GM20000 (cell line): ENCODE data around the gene VIPR2.
"Not testable (repeated sequence)": the region's sequence is repeated elsewhere in the genome, so short reads cannot be mapped to it uniquely, and the experiment has no call there.

Experiments
- DNase-seq: peaks from one replicate; pipeline ENCODE4 v3.0.0; 2012; ENCODE audit warnings: low spot score
- TF ChIP-seq, protein P1 (sequence below): IDR thresholded peaks from 2 replicates; pipeline ENCODE4 v1.5.1; 2012; ENCODE audit warnings: mild to moderate bottlenecking, control low read depth; ENCODE audit errors: extremely low read depth, missing control alignments

Gene VIPR2

DNA sequence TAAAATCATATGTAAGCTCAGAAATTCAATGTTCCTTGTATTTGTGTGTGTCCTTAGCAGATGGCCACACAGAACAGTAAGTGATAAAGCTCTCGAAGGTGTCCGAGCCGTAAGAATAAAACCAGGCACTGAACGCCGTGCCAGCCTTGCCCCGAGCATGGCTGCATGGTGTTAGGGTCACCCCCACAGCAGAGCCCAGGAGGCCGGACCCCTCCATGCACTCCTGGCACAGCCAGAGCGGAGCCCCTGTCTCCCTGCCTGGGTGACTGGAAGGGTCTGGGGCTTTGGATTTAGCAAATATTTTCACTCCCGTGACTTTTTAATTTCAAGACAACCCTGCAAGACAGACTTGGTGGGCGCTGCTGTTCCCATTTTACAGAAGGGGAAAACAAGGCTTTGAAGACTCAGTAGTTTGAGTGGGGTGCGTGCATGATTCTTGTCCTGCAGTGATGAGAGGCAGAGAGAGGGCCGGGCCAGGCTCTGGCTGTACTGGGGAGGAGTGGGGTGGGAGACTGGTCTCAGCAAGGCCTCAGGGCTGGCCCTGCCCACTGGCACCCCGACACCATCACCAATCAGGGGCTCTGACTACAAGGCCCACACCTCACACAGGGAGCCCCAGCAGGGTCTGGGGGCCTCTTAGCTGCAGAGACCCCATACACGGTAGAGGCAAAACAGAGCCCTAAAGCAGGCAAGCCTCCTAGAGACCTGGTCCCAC, 39.4 kb downstream of the VIPR2 start:
- no peak for DNase-seq
- TF ChIP-seq, protein P1, sequence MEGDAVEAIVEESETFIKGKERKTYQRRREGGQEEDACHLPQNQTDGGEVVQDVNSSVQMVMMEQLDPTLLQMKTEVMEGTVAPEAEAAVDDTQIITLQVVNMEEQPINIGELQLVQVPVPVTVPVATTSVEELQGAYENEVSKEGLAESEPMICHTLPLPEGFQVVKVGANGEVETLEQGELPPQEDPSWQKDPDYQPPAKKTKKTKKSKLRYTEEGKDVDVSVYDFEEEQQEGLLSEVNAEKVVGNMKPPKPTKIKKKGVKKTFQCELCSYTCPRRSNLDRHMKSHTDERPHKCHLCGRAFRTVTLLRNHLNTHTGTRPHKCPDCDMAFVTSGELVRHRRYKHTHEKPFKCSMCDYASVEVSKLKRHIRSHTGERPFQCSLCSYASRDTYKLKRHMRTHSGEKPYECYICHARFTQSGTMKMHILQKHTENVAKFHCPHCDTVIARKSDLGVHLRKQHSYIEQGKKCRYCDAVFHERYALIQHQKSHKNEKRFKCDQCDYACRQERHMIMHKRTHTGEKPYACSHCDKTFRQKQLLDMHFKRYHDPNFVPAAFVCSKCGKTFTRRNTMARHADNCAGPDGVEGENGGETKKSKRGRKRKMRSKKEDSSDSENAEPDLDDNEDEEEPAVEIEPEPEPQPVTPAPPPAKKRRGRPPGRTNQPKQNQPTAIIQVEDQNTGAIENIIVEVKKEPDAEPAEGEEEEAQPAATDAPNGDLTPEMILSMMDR: no peak

DNA sequence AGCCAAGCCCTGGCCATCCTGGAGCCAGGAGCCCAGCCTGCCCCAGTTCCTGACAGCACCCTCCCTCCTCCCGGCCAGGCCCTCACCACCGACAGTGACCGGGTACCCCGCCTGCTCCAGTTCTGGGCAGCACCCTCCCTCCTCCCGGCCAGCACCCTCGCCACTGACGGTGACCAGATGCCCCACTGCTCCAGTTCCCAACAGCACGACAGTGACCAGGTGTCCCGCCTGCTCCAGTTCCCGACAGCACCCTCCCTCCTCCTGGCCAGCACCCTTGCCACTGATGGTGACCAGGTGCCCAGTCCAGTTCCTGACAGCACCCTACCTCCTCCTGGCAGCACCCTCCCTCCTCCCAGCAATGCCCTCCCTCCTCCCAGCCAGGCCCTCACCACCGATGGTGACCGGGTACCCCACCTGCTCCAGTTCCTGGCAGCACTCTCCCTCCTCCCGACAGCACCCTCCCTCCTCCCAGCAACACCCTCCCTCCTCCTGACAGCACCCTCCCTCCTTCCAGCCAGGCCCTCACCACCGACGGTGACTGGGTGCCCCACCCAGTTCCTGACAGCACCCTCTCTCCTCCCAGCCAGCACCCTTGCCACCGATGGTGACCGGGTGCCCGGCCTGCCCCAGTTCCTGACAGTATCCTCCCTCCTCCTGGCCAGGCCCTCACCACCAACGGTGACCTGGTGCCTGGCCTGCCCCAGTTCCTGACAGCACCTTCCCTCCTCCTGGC, 40.3 kb downstream of the VIPR2 start:
- TF ChIP-seq, protein P1: no peak
- no peak for DNase-seq

DNA sequence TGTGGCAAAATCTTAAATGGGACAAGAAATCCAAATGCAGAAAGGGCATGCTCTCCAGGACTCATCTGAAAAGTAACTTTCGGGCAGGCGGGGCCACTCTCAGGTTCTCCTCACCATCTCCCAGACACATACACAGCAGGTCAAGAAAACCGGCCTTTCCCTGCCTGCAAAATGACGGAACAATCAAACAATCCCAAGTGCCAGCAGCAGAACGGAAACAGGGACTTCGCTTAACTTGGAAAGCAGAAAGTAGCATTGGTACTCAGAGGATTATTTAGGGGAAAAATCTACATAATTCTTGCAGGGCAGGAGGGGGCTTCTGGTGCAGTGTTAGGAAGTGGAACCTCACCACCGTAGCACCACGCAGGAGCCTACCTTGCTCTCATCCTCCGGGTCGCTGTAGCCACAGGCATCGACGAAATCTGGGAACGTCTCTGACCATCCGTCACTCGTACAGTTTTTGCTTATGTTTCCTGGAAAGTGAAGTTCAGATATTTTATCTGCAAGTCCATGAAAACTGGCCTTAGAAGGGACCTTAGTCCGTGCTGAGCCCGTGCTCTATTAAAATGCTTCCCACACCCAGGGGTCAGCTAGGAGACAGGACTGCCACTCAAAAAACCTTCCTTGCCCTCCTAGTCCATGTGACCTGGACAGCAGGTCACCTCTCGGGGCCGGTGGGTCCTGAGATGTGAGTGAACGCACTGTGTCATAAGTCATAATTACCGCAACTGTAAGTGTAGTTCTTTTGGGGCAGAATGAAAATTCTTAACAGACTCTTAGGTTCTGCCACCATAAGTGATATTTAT, 41.1 kb downstream of the VIPR2 start:
- DNase-seq: no peak
- TF ChIP-seq, protein P1: no peak

GRCh38 chr7:159102681-159103381, 41.8 kb downstream of the VIPR2 start:
- no peak for DNase-seq
- TF ChIP-seq, protein P1: no peak

- DNase-seq: not testable (repeated sequence)
These were observed 43.0 kb downstream of the VIPR2 start for GRCh38 chr7:159101661-159102091.

DNA sequence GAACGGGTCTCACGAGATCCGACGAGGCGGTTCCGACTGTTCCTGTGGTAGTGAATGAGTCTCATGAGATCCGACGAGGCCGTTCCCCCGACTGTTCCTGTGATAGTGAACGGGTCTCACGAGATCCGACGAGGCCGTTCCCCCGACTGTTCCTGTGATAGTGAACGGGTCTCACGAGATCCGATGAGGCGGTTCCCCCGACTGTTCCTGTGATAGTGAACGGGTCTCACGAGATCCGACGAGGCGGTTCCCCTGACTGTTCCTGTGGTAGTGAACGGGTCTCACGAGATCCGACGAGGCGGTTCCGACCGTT, 43.6 kb downstream of the VIPR2 start:
- DNase-seq: not testable (repeated sequence)

DNA sequence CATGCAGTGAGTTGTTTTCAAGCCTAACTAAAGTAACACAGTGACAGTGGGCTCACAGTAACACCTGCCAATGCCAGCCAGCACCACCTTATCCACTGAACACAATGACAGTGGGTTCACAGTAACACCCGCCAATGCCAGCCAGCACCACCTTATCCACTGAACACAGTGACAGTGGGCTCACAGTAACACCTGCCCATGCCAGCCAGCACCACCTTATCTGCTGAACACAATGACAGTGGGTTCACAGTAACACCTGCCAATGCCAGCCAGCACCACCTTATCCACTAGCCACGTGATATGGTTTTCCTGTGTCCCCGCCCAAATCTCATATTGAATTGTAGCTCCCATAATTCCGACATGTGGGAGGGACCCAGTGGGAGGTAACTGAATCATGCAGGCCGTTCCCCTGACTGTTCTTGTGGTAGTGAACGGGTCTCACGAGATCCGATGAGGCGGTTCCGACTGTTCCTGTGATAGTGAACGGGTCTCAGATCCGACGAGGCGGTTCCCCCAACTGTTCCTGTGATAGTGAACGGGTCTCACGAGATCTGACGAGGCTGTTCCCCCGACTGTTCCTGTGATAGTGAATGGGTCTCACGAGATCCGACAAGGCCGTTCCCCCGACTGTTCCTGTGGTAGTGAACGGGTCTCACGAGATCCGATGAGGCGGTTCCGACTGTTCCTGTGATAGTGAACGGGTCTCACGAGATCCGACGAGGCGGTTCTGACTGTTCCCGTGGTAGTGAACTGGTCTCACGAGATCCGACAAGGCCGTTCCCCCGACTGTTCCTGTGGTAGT, 44.2 kb downstream of the VIPR2 start:
- DNase-seq: not testable (repeated sequence)

DNA sequence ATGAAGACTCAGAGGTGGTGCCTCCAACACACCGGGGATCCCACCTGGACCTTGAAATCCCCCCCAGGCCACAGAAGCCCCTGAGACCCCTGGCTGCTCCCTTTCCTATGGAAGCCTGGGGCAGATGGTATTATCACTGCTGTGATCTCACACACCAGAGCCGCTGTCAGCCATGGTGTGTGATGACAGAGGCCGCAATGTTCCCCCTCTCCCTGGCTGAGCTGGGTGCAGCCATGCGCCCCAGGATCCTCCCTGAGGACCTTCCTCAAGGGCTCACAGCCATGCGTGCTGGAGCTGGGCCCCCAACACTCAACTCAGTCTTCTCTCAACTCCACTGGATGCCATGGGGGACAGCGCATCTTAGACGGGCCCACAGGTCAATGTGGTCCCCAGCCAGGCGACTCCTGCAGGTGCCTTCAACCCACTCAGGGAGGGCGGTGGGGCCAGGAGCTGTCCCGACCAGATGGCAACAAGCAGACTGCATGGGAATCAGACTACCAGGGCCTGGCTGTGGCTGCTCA, 44.9 kb downstream of the VIPR2 start:
- TF ChIP-seq, protein P1: no peak
- no peak for DNase-seq
